Astrocyte of the hippocampus (primary cell): Measurements from ENCODE around the gene CRABP2.

Experiments used
- DNase-seq: peaks from one replicate; pipeline ENCODE4 v3.0.0; 2011; ENCODE audit warnings: low read depth, low spot score

CRABP2 gene

GRCh38 chr1:156709031-156709430 is 3.6 kb upstream of the CRABP2 start:
- no peak for DNase-seq

- no peak for DNase-seq
Measured at GRCh38 chr1:156708218-156708661, 2.9 kb upstream of the CRABP2 start.

GRCh38 chr1:156707417-156708217 is 2.2 kb upstream of the CRABP2 start:
- no peak for DNase-seq

GRCh38 chr1:156706657-156707416 is 1.5 kb upstream of the CRABP2 start:
- no peak for DNase-seq

- DNase-seq = peak; percentile 79
Measured at GRCh38 chr1:156705918-156706656, 704 bp upstream of the CRABP2 start.

- DNase-seq = peak; percentile 85
Measured at GRCh38 chr1:156704930-156705320, 458 bp downstream of the CRABP2 start.

GRCh38 chr1:156704166-156704711 is 1.1 kb downstream of the CRABP2 start:
- no peak for DNase-seq

GRCh38 chr1:156703741-156704140 is 1.6 kb downstream of the CRABP2 start:
- DNase-seq = no peak

- no peak for DNase-seq
Measured at GRCh38 chr1:156703336-156703735, 2.0 kb downstream of the CRABP2 start.

- DNase-seq = no peak
Measured at GRCh38 chr1:156700736-156701531, 4.4 kb downstream of the CRABP2 start.

GRCh38 chr1:156698995-156699394 is 6.4 kb downstream of the CRABP2 start:
- no peak for DNase-seq

GRCh38 chr1:156697481-156697880 is 7.9 kb downstream of the CRABP2 start:
- no peak for DNase-seq

GRCh38 chr1:156696755-156697154 is 8.6 kb downstream of the CRABP2 start:
- no peak for DNase-seq

GRCh38 chr1:156694690-156694962 is 10.8 kb downstream of the CRABP2 start:
- DNase-seq = no peak

GRCh38 chr1:156693848-156694689 is 11.3 kb downstream of the CRABP2 start:
- DNase-seq = no peak

- peak; percentile 63 for DNase-seq
Measured at GRCh38 chr1:156692925-156693847, 12.2 kb downstream of the CRABP2 start.

- DNase-seq = no peak
Measured at GRCh38 chr1:156692441-156692924, 12.9 kb downstream of the CRABP2 start.

GRCh38 chr1:156691665-156692440 is 13.5 kb downstream of the CRABP2 start:
- peak; percentile 60 for DNase-seq
